ENCODE measurements around the gene CTF1. TPM values are rescaled to one million over a fixed set of nuclear protein-coding genes. Genes with fewer than 3 reads are reported as not detected.

Gene CTF1
- polyA plus RNA-seq, 3 donors from 2014 or later: not detected

DNA sequence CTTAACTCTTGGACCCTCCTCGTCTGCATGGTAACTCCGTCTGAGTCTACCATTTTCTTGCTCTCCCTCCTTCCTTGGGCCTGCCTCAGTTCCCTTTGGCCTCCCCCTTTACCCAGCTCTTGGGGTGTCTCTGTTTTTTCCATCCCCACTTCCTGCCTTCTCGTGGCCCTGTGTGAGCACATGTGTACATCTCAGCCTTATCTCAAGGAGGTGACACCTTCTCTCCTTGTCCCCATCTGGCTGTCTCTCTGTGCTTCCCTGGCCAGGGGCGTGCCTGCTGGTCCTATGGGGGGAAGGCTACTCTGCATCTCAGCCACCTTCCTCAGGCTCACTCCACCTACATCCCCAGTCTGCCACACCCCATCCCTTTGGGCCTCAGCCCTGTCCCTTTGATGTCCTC, 6.6 kb downstream of the CTF1 start:
- Mint-ChIP-seq H3K27ac (peak overlapping the region; percentile 91 to 99 (median 98)), H3K4me3 (peak overlapping the region; percentile 93 to 99 (median 96)), H3K4me1 (peaks cover 42 to 43% of the 10 kb centered on the region in 2 donors), H3K36me3 (peaks cover 0 to 3% (median 0%) of the 10 kb centered on the region in 3 donors), H3K27me3 (ENCODE audit: low read depth in 3 of 3) (peaks cover 4 to 9% (median 4%) of the 10 kb centered on the region in 3 donors), H3K9me3 (no peaks in the 10 kb centered on the region)
- peak in 1 of 3 donors; percentile 11 for DNase-seq

DNA sequence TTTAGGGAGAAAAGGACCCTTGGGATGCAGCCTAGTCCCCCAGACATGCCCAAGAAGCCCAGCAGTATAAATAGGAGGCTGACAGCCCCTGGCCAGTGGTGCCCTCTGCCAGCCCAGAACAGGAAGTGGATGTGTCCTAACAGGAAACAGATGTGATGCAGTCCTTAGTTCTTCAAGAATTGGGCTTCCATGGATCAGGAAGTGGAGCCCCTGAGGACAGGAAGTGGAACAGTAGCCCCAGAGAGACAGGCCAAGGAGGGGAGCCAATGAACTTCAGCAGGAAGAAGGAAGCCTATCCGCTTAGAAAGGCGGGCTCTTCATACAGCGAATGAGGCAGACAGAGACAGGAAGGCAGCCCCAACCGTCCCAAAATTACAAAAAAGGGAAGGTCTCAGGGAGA, 7.2 kb downstream of the CTF1 start:
- Mint-ChIP-seq H3K4me1 (peaks cover 43% of the 10 kb centered on the region in 2 donors), H3K27me3 (ENCODE audit: low read depth in 3 of 3) (peaks cover 4 to 9% (median 4%) of the 10 kb centered on the region in 3 donors), H3K9me3 (no peaks in the 10 kb centered on the region), H3K36me3 (peaks cover 0 to 3% (median 0%) of the 10 kb centered on the region in 3 donors), H3K4me3 (peak overlapping the region; percentile 53 to 93 (median 64)), H3K27ac (peak overlapping the region; percentile 91 to 99 (median 96))
- DNase-seq: peak in 1 of 3 donors; percentile 1

DNA sequence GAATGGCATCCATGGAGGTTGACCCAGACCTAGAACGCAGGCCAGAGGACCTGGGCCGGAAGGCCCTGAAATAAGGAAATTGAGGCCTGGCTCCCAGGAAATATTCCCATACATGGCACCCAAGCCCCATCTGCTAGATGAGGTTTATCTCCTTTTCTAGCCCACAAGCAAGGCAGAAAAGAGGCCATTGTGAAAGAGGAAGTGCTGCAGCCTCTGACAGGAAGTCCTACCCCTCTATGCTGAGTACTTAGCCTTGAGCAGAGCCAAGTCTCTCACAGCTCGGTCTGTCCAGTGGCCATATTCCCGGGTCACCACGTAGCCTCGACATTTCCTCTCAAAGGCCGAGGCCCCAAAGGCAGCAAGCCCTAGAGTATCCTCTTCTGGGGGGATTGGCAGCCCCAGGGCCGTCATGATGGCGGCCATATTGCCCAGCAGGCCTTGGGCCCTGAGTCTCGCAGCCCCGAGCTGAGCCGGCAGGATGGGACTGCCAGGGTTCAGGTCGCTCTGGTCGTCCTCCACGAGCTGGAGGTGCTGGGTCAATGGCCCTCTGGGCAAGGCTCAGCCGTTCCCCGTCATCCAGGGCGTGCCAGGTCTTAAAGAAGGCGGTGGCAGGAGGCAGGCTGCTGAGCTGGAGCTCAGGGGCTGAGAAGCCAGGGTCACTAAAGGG, 7.8 kb downstream of the CTF1 start:
- no peaks in the 10 kb centered on the region for H3K9me3 Mint-ChIP-seq
- peaks cover 0 to 3% (median 3%) of the 10 kb centered on the region in 3 donors for H3K36me3 Mint-ChIP-seq
- peak overlapping the region; percentile 22 to 99 (median 96) for H3K27ac Mint-ChIP-seq
- peaks cover 4 to 9% (median 4%) of the 10 kb centered on the region in 3 donors for H3K27me3 Mint-ChIP-seq (ENCODE audit: low read depth in 3 of 3)
- no peak for DNase-seq
- H3K4me3 Mint-ChIP-seq: peak overlapping the region in 2 of 5 donors; percentile 40 to 53
- peaks cover 41 to 43% of the 10 kb centered on the region in 2 donors for H3K4me1 Mint-ChIP-seq

DNA sequence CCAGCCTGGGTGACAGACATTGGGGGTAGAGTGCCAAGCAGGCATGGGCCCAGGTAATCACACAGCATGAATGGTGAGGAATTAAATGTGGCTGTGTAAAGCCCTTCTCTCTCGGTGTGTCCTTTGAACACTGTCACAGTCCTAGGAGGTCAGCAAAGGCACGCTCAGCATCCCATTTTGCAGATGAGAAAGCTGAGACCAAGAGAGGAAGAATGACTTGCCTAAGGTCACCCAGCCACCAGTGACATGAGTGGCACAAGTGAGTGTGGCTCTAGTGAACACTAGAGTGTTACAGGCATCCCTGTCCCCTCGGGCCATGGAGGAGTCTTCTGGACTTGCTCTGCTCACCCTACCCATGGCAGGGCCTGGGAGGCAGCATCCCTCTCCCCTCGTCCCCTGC, 10.7 kb downstream of the CTF1 start:
- Mint-ChIP-seq H3K27ac (no peak overlapping the region), H3K4me3 (no peak overlapping the region), H3K9me3 (no peaks in the 10 kb centered on the region)

DNA sequence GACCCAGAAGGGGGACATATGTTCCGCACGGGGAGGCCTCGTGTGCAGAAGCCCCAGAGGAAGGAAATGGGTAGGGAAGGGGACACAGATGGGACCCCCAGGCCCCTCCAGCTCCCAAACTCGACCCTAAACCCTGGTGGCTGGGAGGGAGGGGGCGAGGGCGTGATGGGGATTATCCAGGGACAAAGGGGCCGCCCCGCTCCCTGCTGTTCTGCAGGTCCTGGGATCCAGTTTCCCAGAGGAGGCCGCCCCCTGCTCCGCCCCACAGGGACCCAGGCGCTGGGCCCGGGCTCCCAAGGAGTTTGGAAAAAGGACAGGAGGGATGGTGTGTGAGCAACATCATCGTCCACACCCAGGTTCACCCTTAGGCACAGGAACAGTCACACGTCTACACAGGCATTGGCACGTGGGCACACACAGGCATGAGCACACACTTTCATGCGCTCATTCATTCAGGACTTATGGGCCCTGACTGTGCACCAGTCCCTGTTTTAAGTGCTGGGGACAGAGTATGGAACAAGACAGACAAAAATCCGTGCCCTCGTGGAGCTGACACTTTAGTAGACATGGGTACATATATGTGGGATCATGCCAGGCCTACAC, 14.1 kb downstream of the CTF1 start:
- H3K4me1 Mint-ChIP-seq: peaks cover 8 to 9% of the 10 kb centered on the region in 2 donors
- DNase-seq: no peak
- no peak overlapping the region for H3K27ac Mint-ChIP-seq
- H3K9me3 Mint-ChIP-seq: no peaks in the 10 kb centered on the region
- peaks cover 0 to 1% (median 0%) of the 10 kb centered on the region in 3 donors for H3K27me3 Mint-ChIP-seq (ENCODE audit: low read depth in 3 of 3)
- no peak overlapping the region for H3K4me3 Mint-ChIP-seq
- H3K36me3 Mint-ChIP-seq: peaks cover 0 to 3% (median 0%) of the 10 kb centered on the region in 3 donors

More for the DNA sequence above, 10.7 kb downstream of the CTF1 start:
- Mint-ChIP-seq H3K36me3 (peaks cover 0 to 3% (median 3%) of the 10 kb centered on the region in 3 donors), H3K4me1 (peaks cover 28 to 31% of the 10 kb centered on the region in 2 donors), H3K27me3 (ENCODE audit: low read depth in 3 of 3) (peaks cover 4 to 7% (median 4%) of the 10 kb centered on the region in 3 donors)
- DNase-seq: no peak

DNA sequence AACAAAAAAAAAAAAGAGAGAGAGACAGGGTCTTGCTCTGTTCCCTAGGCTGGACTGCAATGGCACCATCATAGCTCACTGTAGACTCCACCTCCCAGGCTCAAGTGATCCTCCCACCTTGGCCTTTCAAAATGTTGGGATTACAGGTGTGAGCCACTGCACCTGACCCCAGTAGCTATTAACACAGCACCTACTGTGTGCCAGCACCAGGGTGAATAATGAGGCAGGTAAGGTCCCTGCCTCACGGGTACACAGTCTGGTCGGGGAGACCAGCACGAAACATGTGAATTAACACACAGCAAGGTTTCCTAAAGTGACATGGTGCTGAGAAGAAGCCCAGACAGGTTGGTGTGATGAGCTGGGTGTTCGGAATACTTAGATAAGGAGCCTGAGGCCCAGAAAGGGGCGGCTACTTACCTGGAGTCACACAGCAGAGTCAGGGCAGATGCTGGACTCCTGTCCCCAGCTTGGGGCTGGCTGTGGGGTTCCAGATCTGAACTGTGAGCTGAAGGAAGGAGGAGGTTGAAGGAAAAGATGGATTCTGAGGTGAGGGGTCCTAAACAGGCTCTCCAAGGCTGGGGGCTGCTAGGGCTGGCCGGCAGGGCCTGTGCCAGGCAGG, 16.5 kb downstream of the CTF1 start:
- peaks cover 1 to 2% of the 10 kb centered on the region in 2 donors for H3K4me1 Mint-ChIP-seq
- H3K27me3 Mint-ChIP-seq (ENCODE audit: low read depth in 3 of 3): peaks cover 0 to 1% (median 0%) of the 10 kb centered on the region in 3 donors
- H3K36me3 Mint-ChIP-seq: peaks cover 0 to 3% (median 0%) of the 10 kb centered on the region in 3 donors
- no peaks in the 10 kb centered on the region for H3K9me3 Mint-ChIP-seq
- no peak overlapping the region for H3K4me3 Mint-ChIP-seq
- no peak overlapping the region for H3K27ac Mint-ChIP-seq
- DNase-seq: no peak

DNA sequence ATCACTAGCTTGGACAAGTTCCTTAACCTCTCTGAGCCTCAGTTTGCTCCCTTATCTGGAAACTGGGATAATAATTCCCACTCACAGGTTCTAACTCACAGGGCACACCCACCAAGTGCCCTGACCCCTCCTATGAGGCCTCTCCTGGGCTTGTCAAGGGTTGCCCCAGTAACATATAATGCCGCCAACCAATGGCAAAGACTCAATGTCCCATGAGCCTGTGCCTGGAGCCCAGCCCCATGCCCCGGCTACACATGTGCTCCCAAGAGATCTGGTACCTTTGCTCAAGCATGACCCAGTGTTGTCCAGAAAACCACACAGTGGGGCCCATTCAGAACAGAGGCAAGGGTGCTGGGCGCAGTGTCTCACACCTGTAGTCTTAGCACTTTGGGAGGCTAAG, 18.4 kb downstream of the CTF1 start:
- Mint-ChIP-seq H3K27me3 (ENCODE audit: low read depth in 3 of 3) (peaks cover 0 to 1% (median 0%) of the 10 kb centered on the region in 3 donors), H3K36me3 (no peaks in the 10 kb centered on the region), H3K9me3 (no peaks in the 10 kb centered on the region), H3K4me3 (no peak overlapping the region), H3K27ac (no peak overlapping the region), H3K4me1 (no peaks in the 10 kb centered on the region)
- no peak for DNase-seq

DNA sequence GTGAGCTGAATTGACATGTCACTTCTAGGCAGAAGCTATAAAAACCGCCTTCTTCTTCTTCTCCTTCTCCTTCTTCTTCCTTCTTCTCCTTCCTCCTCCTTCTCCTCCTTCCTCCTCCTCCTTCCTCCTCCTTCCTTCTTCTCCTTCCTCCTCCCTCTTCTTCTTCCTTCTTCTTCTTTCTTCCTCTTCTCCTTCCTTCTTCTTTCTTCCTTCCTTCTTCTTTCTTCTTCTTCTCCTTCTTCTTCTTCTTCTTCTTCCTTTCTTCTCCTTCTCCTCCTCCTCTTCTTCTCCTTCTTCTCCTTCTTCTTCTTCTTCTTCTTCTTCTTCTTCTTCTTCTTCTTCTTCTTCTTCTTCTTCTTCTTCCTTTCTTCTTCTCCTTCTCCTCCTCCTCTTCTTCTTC, 22.2 kb downstream of the CTF1 start:
- peaks cover 0 to 3% (median 0%) of the 10 kb centered on the region in 3 donors for H3K27me3 Mint-ChIP-seq (ENCODE audit: low read depth in 3 of 3)
- peaks cover 17 to 19% of the 10 kb centered on the region in 2 donors for H3K4me1 Mint-ChIP-seq
- DNase-seq: no peak
- no peak overlapping the region for H3K27ac Mint-ChIP-seq
- H3K4me3 Mint-ChIP-seq: no peak overlapping the region
- H3K36me3 Mint-ChIP-seq: no peaks in the 10 kb centered on the region
- H3K9me3 Mint-ChIP-seq: no peaks in the 10 kb centered on the region

DNA sequence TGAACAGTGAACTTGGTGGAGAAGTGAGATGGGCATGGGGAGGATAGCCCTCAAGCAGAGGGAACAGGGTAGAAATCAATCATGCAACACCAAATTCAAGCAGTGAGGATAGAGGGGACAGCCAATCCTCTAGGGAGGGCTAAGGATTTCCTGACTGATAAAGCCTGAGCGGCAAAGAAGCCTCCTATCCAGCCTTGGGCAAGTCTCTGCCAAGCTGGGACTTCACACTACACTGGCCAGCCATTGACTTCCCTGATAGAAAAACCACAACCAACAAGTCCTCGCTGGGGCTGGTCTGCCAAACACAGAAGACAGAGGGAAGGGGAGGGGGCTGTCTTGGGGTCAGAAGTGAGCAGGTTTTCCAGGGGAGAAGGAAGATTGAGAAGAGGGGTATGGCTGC, 24.5 kb downstream of the CTF1 start:
- DNase-seq: no peak
- Mint-ChIP-seq H3K4me3 (peak overlapping the region; percentile 34 to 100 (median 100)), H3K27ac (peak overlapping the region in 2 of 6 donors; percentile 59 to 68), H3K27me3 (ENCODE audit: low read depth in 3 of 3) (peaks cover 0 to 3% (median 0%) of the 10 kb centered on the region in 3 donors), H3K9me3 (no peaks in the 10 kb centered on the region), H3K36me3 (no peaks in the 10 kb centered on the region), H3K4me1 (peaks cover 20 to 26% of the 10 kb centered on the region in 2 donors)

DNA sequence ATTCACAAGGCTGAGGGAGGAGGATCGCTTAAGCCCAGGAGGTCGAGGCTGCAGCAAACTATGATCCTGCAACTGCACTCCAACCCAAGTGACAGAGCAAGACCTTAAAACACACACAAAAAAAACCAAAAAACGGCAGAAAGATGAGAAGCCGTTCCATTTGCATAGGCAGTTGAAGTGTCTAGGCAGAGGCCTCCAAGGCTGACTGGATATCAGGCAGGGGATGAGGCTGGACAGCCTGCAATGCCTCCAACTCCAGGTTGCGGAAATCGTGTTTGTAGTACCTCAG, 25.0 kb downstream of the CTF1 start:
- H3K27ac Mint-ChIP-seq: peak overlapping the region; percentile 94 to 100 (median 100)
- peaks cover 24 to 30% of the 10 kb centered on the region in 2 donors for H3K4me1 Mint-ChIP-seq
- H3K36me3 Mint-ChIP-seq: no peaks in the 10 kb centered on the region
- peak overlapping the region; percentile 99 to 100 (median 100) for H3K4me3 Mint-ChIP-seq
- H3K27me3 Mint-ChIP-seq (ENCODE audit: low read depth in 3 of 3): peaks cover 0 to 3% (median 0%) of the 10 kb centered on the region in 3 donors
- no peaks in the 10 kb centered on the region for H3K9me3 Mint-ChIP-seq
- no peak for DNase-seq

DNA sequence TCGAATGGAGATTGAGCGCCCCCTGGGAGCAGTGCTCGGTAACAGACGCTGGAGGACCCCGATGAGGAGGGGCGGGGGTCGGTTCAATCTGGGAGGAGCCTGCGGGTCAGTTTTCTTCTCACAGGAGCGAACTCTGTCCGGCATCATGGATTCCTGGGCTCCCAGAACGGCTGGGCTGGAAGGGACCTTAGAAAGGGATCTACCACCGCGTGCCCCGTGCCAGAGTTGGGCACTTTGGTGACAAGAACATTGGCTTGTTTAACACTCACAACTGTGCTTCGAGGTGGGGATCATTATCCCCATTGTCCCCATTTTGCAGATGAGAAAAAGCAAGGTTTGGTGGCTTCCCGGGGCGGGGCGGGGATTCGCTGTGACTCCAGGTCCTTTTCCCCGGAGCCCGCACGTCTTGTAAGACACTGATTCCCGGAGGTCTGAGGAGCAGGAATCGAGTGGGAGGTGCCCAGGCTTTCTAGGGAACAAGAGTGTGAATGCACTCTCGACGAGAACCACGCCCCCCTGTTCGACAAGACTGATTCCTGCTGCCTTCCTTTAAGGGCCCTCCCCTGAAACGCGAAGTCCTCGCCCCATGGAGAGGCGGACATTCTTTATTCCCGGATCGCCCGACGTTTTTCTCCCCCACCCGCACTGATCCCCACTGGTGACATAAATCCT, 25.5 kb downstream of the CTF1 start:
- Mint-ChIP-seq H3K4me3 (peak overlapping the region; percentile 99 to 100 (median 100)), H3K36me3 (no peaks in the 10 kb centered on the region), H3K27me3 (ENCODE audit: low read depth in 3 of 3) (peaks cover 0 to 3% (median 0%) of the 10 kb centered on the region in 3 donors), H3K9me3 (no peaks in the 10 kb centered on the region), H3K4me1 (peaks cover 24 to 30% of the 10 kb centered on the region in 2 donors), H3K27ac (peak overlapping the region; percentile 94 to 100 (median 100))
- DNase-seq: peak; percentile 84 to 86 (median 85)

DNA sequence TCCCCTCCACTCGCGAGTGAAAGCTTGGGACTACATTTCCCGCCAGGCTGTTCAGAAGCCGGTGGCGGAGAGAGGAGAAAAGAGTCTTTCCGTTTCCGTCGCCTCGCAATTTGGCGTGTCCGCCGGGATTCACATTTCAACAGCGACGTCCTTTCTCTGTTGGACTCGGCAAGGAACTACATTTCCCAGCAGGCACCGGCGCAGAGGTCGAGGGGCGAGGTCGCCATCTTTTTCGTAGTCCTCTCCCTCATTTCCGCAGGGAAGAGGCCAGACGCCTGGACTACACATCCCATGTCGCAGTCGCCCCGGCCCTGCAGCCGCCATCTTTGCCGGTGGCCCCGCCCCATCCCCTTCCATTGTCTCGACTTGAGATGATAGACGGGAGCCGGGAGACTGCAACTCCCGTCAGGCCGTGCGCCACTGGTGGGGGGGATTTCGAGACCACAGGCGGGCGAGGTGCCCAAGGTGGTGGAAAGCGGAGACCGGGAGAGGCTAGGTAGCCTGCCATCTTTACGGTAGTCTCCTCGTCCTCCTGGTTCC, 26.1 kb downstream of the CTF1 start:
- Mint-ChIP-seq H3K4me1 (peaks cover 24 to 30% of the 10 kb centered on the region in 2 donors), H3K9me3 (no peaks in the 10 kb centered on the region), H3K36me3 (no peaks in the 10 kb centered on the region), H3K27me3 (ENCODE audit: low read depth in 3 of 3) (peaks cover 0 to 3% (median 0%) of the 10 kb centered on the region in 3 donors), H3K4me3 (peak overlapping the region; percentile 99 to 100 (median 100)), H3K27ac (peak overlapping the region; percentile 94 to 100 (median 100))
- peak; percentile 99 for DNase-seq

DNA sequence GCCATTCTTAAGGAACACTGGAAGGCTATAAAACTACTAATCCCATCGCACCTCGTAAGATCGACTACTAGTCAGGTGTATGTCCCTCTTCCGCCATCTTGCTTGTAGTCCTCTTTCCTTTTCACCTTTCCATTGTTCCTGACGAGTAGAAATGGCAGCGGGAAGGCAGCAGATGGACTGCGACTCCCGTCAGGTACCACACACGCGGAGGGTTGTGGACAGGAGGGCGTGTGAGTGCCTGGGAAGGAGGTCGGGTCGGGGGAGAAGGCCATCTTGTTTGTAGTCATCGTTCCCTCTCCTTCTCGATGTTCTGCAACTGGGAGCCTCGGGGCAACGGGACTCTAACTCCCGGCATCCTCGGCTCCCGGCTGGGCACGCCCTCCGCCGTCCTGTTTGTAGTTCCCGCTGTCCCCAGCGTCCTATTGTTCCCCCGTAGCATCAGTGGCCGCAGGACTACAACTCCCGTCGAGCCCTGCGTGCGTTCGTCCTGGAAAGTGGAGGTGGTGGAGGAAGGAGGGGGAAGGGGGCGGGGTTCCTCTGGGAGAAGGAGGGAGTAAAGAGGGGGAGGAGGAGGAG, 26.6 kb downstream of the CTF1 start:
- peak; percentile 92 to 94 (median 93) for DNase-seq
- Mint-ChIP-seq H3K36me3 (no peaks in the 10 kb centered on the region), H3K27me3 (ENCODE audit: low read depth in 3 of 3) (peaks cover 0 to 3% (median 0%) of the 10 kb centered on the region in 3 donors), H3K9me3 (no peaks in the 10 kb centered on the region), H3K4me1 (peaks cover 24 to 30% of the 10 kb centered on the region in 2 donors), H3K27ac (peak overlapping the region; percentile 94 to 100 (median 100)), H3K4me3 (peak overlapping the region; percentile 99 to 100 (median 100))

Measured in immature natural killer cell (primary cell).